Mucosa of descending colon (tissue), 3 donors: ENCODE measurements around the gene PKHD1. TPM values are rescaled to one million over a fixed set of nuclear protein-coding genes. Genes with fewer than 3 reads are reported as not detected.

Source experiments
- ATAC-seq: fragments of 200-7000 bp; cut with Tn5 transposase; one replicate; pipeline ENCODE4 v1.9.1; 2020; ENCODE audit warnings: mild to moderate bottlenecking, moderate library complexity
- DNase-seq, 3 donors: peaks; one replicate each; pipeline ENCODE4 v3.0.0-alpha.2; 2020
- H3K36me3 ChIP-seq: fragments of 200-600 bp; one replicate; pipeline ENCODE4 v1.8.0; 2021; ENCODE audit warnings: low read depth, mild to moderate bottlenecking
- H3K4me1 ChIP-seq: fragments of 200-600 bp; one replicate; pipeline ENCODE4 v1.8.0; 2021; ENCODE audit warnings: low read depth, mild to moderate bottlenecking
- H3K4me3 ChIP-seq: fragments of 200-600 bp; one replicate; pipeline ENCODE4 v1.8.0; 2021; ENCODE audit warnings: mild to moderate bottlenecking
- H3K9me3 ChIP-seq: fragments of 200-600 bp; one replicate; pipeline ENCODE4 v1.8.0; 2021; ENCODE audit warnings: mild to moderate bottlenecking
- CTCF ChIP-seq: fragments of 200-600 bp; IDR thresholded peaks from one replicate; pipeline ENCODE4 v1.8.0; 2022; ENCODE audit warnings: antibody characterized with exemption, mild to moderate bottlenecking
- intact Hi-C, 2 donors: fragments of 100-400 bp; cut with DNase I in 1 of 2; cut with micrococcal nuclease in 1 of 2; formaldehyde crosslinking; loops; one replicate each; pipeline versions ENCODE4 v1.11.0 to v1.11.1; 2022; cut with DNase I, micrococcal nuclease
- total RNA-seq, 3 donors: library from RNA; stranded (reverse); fragmentation: NEBNext Ultra II Directional in 2 of 3; extraction: Animal tissue kit (Norgen Biotek cat#: 25700) in 2 of 3; gene quantifications; one replicate each; pipeline versions ENCODE4 v1.2.1 to v1.2.4, GENCODE V29; 2021 to 2023
- donor health status: DM: no; HTN: no; CAD: no; lungs with moderate emphysema.
- donor health status: DM: no; HTN: no; CAD: no.
- donor health status: DM: no; HTN: yes; CAD: no.

Gene PKHD1
- total RNA-seq, 3 donors from 2014 or later = 0.12 to 0.22 (median 0.20) TPM

- H3K4me1 ChIP-seq = no peaks in the 10 kb centered on the region
- H3K4me3 ChIP-seq = no peak overlapping the region
- no peak for ATAC-seq
- H3K36me3 ChIP-seq = no peaks in the 10 kb centered on the region
- no peaks in the 10 kb centered on the region for H3K9me3 ChIP-seq
- TF ChIP-seq CTCF = no peak
- DNase-seq = no peak
- intact Hi-C loops = no loop called here
These were observed 172.3 kb downstream of the PKHD1 start for GRCh38 chr6:51915098-51915497.

GRCh38 chr6:51913265-51913664 lies 174.1 kb downstream of the PKHD1 start:
- Histone ChIP-seq H3K36me3 (no peaks in the 10 kb centered on the region), H3K9me3 (no peaks in the 10 kb centered on the region), H3K4me3 (no peak overlapping the region), H3K4me1 (no peaks in the 10 kb centered on the region)
- DNase-seq = no peak
- ATAC-seq = no peak
- no peak for TF ChIP-seq CTCF
- intact Hi-C loops = no loop called here

GRCh38 chr6:51910851-51911250 lies 176.6 kb downstream of the PKHD1 start:
- Histone ChIP-seq H3K4me1 (no peaks in the 10 kb centered on the region), H3K9me3 (no peaks in the 10 kb centered on the region), H3K4me3 (no peak overlapping the region), H3K36me3 (no peaks in the 10 kb centered on the region)
- no peak for TF ChIP-seq CTCF
- DNase-seq (no peak), ATAC-seq (no peak)
- intact Hi-C loops = no loop called here

- H3K9me3 ChIP-seq = no peaks in the 10 kb centered on the region
- no peak overlapping the region for H3K4me3 ChIP-seq
- H3K4me1 ChIP-seq = no peaks in the 10 kb centered on the region
- ATAC-seq (no peak), DNase-seq (no peak)
- intact Hi-C loops = no loop called here
- H3K36me3 ChIP-seq = no peaks in the 10 kb centered on the region
- no peak for TF ChIP-seq CTCF
These were observed 179.2 kb downstream of the PKHD1 start for GRCh38 chr6:51908243-51908642.

GRCh38 chr6:51901766-51902764 lies 185.3 kb downstream of the PKHD1 start:
- intact Hi-C loops = no loop called here
- ATAC-seq (no peak), DNase-seq (no peak)
- Histone ChIP-seq H3K4me3 (no peak overlapping the region), H3K9me3 (no peaks in the 10 kb centered on the region), H3K4me1 (no peaks in the 10 kb centered on the region), H3K36me3 (no peaks in the 10 kb centered on the region)
- no peak for TF ChIP-seq CTCF
